NCI-H226 (cell line): ENCODE measurements around the gene HSPA1L.
"Not testable (repeated sequence)": the region's sequence is repeated elsewhere in the genome, so short reads cannot be mapped to it uniquely, and the experiment has no call there.

Experiments
- DNase-seq: peaks from one replicate; pipeline ENCODE4 v3.0.0-alpha.2; 2015

The HSPA1L gene

DNA sequence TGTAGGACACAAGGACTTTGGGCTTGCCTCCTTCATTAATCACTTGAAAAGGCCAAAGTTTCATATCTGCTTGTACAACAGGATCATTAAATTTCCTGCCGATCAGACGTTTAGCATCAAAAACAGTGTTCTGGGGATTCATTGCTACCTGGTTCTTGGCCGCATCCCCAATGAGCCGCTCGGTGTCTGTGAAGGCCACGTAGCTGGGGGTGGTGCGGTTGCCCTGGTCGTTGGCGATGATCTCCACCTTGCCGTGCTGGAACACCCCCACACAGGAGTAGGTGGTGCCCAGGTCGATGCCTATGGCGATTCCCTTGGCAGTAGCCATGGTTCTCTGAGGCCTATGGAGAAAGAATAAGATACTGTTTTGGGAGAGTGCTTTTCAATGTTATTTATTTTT, 3.4 kb downstream of the HSPA1L start:
- no peak for DNase-seq

DNA sequence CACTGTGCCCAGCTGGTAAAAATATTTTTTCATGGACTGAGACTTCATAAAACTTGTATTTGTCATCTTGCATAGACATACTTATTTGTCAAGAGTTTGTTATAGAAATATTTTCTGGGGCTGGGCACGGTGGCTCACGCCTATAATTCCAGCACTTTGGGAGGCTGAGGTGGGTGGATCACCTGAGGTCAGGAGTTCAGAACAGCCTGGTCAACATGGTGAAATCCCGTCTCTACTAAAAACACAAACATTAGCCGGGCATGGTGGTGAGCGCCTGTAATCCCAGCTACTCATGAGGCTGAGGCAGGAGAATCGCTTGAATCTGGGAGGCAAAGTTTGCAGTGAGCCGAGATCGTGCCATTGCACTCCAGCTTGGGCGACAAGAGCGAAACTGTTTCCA, 6.5 kb downstream of the HSPA1L start:
- DNase-seq = not testable (repeated sequence)

DNA sequence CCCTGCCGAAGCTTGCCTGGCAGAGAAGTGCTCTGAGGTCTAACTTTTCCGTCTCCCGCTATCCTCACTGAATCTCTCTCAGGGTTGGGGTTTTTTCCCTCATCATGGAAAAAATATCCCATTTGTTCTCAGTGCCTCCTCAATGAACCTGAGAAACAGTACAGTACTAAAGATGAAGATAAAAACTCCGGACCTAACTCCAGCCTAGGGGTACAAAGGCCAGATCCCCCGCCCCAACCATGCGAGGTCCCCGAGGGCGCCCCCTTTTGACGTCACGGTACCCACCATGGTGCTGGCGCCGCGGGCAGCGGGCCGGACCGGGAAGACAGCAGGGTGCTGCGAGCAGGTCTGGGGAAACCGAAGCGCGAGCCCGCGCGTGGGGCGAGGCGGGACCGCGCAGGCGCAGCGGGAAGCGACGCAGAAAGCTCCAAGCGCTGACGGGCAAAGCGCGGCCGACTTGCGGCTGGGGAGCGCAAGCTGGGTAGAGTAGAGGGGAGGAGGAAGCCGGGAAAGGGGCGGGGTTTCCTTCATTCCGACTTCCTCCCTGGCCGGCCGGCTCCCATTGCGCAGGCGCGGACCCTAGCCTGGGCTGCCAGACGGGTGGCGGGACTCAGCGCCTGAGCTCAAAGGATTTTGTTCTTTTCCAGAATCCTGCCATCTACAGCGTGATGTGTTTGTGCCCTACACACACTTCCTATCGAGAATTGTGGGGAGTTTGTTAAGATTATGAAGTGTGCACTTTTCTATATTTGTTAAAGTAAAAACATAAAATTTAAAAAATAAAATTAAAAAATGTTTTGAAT, 8.4 kb downstream of the HSPA1L start, which contains the start of gene LSM2:
Gene LSM2, minus strand, starts transcription at position 497 of the 803 bp plus-strand sequence. Its CDS starts 209 bp downstream, at position 288.
- DNase-seq = peak; percentile 91

DNA sequence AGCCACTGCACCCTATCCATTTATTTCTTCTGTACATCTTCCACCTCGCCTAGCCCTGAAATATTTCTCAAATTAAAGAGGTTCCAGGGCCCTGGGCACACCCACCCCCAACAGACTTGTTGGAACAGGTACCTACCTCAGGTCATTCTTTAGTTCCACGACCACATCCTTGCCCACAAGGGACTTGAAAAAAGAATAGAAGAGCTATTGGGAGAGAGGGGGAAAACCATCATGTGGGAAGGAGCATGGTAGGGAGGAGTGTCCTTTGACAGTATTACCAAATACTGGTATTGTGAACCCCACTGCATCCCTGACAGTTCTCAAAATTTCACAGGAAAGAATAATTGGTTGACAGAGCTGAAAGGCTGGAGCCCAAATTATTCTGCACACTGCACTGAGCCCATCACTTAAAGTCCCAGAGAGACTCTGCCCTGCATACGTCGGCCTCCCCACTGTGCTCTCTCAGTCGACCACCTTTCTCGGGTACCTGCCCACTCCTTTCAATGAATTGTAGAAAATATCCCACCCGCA, 9.1 kb downstream of the HSPA1L start:
- no peak for DNase-seq

DNA sequence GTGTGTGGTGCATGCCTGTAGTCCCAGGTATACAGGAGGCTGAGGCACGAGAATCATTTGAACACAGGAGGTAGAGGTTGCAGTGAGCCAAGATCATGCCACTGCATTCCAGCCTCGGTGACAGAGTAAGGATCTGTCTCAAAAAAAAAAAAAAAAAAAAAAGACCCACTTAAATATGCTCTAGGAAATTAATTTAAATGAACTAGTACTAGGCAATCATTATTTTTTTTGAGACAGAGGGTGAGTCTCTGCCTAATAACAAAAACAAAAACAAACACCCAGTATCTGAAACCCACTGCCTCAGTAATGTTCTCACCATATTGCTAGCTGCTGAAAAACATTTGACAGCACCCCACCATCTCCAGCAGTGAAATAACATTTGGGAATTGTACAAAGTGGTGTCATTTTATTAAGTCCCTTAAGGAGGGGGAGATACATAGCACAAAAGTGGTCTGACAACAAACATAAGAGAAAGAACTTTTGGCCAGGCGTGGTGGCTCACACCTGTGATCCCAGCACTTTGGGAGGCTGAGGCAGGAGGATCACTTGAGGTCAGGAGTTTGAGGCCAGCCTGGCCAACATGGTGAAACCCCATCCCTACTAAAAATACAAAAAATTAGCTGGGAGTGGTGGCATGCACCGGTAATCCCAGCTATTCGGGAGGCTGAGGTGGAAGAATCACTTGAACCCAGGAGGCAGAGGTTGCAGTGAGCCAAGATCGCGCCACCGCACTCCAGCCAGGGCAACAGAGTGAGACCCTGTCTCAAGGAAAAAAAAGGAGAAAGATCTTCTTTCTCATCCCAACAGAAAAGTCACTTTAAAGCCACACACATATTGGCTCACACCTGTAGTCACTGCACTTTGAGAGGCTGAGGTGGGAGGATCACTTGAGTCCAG, 13.8 kb downstream of the HSPA1L start:
- DNase-seq = not testable (repeated sequence)

DNA sequence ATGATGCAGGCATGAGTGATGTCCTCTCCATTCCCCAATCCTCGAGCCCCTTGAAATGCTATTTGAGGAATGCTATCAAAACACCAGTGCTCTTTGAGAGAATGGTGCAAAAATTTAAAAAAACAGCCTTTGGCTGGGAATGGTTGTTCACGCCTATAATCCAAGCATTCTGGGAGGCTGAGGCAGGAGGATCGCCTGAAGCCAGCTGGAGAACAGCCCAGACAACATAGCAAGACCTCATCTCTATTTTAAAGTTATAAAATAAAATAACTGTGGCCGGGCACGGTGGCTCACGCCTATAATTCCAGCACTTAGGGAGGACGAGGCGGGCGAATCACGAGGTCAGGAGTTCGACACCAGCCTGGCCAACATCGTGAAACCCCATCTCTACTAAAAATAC, 15.3 kb downstream of the HSPA1L start:
- no peak for DNase-seq

DNA sequence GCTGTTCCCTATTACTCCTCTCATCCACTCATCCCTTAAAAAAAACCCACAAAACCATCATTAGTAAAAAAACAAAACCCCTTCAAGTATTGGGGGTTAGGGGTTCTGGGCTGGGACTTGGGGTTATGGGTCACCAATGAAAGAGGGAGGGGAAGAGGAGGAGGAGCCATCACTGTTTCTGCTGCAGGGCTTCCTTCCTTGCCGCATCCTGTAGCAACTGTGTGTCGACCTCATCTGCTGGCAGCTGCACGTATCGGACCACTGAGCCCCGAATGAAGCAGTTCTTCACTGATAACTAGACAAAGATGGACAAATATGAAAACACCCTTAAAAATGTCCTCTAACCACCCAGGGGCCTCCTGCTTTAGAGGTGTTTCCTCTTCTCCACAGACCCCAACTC, 17.5 kb downstream of the HSPA1L start:
- DNase-seq = no peak

DNA sequence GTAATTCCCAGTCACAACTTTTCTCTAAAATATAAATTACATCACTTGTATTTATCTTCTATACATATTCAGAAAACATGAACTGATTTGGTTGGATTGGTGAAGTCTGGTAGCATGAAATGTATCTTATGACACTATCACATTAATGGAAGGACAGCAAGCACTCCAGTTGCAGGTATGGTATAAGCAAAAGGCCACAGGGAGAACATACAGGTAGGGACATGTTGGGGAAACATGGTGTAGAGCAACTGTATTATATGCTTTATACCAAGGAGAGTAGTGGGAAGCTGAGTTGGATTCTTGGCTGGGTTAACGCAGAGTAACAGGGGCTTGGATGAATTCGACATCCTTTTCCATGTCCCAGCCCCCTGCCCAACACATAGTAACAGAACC, 18.1 kb downstream of the HSPA1L start:
- no peak for DNase-seq

DNA sequence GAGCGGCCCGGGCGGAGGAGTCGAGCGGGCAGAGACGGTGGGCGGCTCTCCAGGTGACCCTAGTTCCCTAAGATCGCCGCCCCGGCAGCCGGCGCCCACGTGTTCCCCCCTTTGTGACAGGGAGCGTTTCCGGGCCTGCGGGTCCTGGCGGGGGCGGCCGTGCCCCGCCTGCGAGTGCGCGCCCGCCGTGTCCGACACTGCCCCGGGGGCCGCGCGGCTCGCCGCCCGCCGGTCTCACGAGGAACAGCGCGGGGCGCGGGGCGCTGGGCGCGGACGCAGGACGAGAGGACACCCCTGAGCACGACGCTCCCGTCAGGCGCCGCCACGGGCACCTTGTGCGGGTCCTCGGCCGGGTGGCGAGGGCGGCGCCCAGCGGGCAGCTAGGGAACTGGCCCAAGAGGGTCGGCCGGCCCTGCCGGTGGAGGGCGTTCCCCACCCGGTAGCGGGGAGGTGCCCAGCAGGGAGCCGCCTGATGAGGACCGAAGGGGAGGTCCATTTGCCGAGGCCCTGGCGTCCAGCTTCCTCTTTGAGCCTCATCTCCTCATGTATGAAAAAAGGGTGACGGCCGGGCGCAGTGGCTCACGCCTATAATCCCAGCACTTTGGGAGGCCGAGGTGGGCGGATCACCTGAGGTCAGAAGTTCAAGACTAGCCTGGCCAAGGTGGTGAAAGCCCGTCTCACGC, 19.3 kb downstream of the HSPA1L start, which contains the start of gene VARS1:
Gene VARS1, minus strand, starts transcription at position 137 of the 683 bp plus-strand sequence. CDS start 535 bp downstream, outside the sequence.
- DNase-seq = peak; percentile 86

DNA sequence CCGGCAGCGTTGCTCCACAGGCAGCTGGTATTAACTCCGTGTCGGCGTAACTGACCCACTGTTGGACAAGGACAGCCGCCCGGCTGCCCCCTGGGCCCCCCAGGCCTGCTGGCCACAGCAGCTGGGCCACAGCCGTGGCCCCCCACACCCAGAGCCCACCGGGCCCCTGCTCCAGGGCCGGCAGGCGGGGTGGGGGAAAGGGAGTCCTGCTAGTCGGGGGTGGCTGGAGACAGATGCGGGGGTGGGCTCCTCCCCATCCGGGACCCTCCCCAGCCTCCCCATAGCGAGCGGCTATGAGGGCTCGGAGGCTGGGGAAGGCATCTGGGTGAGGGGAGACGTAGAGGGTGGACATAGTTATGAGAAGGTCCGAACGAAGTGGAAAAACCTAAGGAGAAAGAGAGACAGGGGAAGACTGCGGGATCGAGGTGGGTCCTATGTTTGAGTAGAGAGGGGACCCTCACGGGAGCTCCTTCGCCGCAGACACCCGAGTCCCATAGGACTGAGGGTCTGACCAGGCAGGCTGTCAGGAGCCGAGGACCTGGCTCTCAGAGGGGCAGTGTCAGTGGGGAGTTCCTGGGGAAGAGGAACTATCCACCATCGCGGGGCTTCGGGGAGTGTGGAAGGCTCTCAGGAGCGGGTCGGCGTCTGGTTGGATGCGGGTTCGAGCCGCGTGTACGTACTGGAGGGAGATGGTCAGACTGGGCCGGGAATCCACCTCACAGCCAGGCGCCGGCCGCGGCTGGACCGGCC, 20.0 kb downstream of the HSPA1L start:
- DNase-seq = peak; percentile 33

DNA sequence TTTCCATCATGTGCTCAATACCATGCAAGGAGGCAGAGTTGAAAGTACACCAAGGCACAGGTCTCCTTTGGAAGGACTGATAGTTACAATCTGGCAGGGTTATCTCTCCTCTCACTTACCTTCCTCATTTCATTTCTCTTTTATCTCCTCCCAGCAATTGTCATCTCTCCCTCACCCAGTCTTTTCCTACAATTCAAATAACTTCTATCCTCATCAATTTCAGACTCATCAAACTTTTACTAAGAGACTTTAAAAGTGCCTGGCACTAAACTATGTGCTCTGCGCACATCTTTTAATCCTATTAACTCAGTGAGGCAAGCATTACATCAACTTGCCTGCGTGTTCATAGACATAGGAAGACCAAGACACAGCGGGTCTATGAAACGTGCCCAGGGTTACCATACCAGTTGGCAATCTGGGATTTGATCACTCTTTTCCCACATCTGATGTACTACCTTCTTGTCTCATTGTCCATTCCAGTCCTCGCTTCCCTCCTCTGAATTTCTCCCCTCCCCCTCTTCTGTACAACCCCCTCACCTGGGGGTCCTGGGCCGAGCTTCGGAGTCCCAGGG, 20.7 kb downstream of the HSPA1L start:
- no peak for DNase-seq

DNA sequence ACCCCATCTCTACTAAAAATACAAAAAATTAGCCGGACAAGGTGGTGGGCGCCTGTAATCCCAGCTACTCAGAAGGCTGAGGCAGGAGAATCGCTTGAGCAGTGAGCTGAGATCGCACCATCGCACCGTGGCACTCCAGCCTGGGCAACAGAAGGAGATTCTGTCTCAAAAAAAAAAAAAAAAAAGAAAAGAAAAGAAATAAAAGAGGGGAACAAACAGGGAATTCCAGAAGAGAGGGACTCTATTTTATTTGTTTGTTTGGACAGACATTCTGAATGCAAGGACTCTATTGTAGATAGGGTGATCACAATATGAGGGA, 21.2 kb downstream of the HSPA1L start:
- DNase-seq = not testable (repeated sequence)

DNA sequence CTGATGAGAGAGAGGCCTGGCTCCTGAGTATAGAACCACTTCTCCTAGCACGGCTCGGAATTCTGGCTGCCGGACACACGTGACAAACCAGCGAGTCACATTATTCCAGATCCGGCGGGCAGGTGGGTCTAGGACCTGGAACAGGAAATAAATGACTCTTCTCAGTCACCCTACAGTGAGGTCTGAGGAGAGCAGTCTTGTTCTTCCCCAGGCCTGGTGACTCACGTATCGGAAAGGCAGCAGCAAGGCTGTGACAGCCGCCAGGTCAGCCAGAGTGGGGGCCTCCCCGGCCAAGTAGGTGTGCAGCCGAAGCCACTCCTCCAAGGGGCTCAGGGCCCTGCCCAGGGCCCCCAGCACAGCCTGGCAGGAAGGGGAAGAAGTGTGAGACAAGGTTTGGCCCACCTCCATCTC, 22.3 kb downstream of the HSPA1L start:
- peak; percentile 37 for DNase-seq

DNA sequence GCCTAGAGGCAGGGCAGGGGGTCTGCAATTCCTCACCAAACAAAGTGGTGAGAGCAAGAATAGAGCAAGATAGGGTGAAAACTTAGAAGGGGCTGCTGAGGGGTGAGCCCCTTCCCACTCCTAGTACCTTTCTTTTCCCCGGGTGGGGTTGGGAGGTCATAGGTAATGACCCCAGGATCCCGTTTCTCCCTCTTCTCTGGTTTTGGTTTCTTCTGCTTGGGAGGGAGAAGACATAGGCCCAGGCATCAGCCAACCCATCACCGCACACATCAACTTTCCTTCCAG, 23.1 kb downstream of the HSPA1L start:
- no peak for DNase-seq

DNA sequence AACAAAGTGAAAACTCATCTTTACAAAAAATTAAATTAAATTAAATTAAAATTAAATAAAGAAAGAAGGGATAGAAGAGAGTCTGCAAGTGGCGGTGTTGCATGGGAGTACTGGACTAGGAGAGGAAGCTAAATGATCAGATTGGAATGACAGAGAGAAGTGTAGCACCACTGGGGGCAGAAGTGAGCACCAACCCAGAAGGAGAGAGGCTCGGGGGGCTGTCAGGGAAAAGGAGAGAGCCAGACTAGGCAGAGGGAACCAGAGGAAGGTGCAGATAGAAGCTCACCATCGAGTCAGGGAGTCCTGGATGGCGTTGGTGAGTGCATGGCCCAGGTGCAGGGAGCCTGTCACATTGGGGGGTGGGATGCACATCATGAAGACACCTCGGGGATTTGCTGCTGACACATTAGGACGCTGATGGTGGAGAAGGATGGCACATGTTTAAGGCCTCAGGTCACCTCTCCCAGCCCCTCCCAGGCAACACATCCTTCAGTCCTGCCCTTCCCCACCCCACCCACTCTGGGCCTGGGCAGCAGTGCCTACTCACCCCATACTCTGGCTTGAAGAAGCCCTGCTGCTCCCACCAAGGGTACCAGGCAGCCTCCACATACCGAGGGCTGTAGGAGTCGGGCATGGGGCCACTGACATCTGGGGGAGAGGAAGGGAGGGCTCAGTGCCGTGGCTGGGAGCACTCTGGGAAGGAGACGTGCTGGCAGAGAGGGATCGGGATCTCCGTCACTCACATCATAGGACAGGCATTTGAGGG, 23.6 kb downstream of the HSPA1L start:
- DNase-seq = no peak

DNA sequence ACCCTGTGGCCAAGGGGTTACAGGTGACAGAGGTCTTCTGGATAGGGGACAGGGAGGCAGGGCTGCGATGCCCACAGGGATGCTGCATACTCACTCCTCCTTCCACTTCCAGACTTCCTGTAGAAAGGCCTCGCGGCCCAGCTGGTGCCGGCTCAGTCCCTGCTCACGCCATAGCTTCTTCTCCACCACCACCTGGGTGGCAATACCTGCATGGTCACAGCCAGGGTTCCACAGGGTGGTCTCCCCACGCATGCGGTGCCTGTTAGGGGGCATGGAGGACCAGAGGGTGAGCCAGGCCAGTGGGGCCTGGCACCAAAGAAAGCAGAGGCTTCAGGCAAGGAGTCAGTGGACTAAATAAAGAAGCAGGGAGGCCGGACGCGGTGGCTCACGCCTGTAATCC, 29.6 kb downstream of the HSPA1L start:
- DNase-seq = no peak

DNA sequence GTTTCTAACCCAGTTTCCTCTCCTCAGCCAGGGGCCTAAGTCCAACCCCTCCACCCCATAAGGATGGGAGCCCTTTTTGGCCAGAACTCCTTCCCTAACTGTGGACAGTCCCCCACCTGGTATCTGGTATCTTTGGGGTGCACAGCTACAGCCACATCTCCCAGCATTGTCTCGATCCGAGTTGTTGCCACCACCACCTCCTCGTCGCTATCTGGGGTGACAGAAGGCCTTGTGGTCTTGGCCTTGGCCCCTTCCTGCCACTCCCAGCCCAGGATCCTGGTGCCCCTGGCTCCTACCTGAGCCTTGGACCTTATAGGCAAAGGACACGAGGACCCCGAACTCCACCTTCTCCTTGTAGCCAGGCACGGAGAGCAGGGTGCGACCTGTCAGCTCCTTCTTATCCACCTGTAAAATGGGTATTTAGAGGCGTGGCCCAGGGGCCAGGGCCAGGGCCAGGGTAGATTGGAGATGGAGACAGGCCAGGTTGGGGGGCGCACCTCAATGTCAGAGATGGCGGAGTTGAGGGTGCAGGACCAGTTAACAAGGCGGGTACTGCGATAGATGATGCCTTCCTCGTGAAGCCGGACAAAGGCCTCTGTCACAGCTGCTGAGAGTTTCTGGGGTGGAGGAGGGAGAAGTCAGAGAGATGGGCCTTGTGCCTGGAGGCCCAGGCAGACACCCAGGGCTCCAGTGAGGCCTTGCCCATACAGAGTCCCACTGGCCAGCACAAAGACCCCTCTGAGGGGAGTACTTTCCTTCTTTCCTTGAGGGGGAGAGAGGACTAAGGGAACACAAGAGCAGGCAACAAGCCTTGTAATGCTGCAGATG, 30.8 kb downstream of the HSPA1L start:
- no peak for DNase-seq

DNA sequence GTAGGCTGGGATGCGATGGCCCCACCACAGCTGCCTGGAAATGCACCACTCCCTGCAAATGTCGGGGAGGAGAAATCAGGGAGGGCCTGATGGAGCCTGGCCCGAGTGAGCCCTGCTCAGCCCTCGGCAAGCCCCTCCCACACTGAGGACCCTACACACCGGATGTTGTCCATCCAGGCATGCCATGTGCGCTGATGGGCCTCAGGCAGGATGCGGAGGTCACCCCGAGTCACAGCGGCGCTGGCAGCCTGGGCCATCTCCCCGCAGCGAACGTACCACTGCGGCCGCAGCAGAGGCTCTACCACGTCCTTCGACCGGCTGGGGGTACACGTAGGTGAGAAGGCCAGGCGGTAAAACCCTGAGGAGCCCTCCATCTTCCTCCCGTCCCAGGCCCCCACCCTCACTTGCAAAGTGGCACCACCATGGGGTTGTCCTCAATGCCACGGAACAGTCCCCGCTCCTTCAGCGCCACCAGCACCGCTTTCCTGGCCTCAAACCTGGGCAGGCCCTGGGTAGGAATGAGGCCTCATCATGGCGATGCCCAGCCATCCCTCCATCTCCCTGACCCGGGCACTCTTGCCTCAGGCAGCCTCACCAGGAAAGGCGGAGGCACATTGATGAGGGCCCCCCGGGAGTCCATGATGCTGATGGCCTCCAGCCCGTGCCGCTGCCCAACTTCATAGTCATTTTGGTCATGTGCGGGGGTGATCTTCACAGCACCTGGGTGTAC, 32.8 kb downstream of the HSPA1L start:
- DNase-seq = no peak

DNA sequence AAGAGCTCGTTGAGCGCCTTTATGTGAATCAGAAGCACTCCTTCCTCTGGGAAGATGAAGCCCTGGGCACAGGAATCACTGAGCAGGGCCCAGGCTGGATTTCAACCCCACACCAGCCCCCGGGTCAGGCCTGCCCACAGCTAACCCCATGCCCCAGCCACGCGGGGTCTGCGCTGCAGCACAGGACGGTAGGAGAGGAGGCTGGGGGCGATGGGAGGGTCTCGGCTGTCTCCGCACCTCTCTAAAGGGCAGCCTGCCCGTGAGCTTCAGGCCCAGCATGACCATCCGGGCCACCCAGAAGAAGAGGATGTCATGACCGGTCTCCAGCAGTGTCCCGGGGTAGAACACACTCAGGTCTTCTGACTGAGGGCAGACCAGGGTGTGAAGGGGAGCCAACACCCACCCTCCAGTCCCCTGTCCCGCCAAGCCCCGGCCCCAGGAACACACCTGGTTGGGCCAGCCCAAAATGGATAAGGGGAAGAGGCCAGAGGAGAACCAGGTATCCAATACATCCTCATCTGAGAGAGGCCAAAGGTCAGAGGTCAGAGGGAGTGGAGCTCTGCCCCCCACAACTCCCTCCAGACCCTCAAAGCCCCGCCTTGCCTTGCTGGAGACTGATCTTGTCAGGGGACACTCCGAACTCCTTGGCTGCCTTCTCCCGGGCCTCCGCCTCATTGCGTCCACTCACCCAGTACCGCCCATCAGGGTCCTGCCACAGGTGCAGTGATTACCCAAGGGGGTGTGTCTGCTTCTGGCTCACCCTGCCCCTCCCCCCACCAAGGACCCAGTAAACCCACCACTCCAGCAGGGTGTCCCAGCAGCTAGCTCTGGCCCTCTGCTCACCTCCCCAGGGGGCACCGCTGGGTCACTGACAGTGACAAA, 33.6 kb downstream of the HSPA1L start:
- no peak for DNase-seq
